Measurements from ENCODE around the gene MYZAP. TPM values are rescaled to one million over a fixed set of nuclear protein-coding genes. Genes with fewer than 3 reads are reported as not detected.
A peak's percentile ranks its signal among the peaks of the same experiment; 100 is the strongest.

MYZAP gene
- total and polyA plus RNA-seq, 2 of the 4 experiments (the other 2 are of a cell fraction), result not detected

GRCh38 chr15:57607570-57608000, 15.9 kb downstream of the MYZAP start:
- Histone ChIP-seq H2BK5ac (ENCODE audit: low read depth, low read length, poor library complexity, severe bottlenecking) (no peak overlapping the region), H2BK120ac (ENCODE audit: low read depth, low read length) (no peak overlapping the region), H3K56ac (ENCODE audit: extremely low read depth, insufficient read depth, low read length) (no peak overlapping the region), H4K91ac (ENCODE audit: insufficient read depth, low read depth, low read length) (no peak overlapping the region), H2BK20ac (ENCODE audit: low read depth, low read length) (no peak overlapping the region), H2AK5ac (ENCODE audit: low read depth, low read length) (no peak overlapping the region), H3K23ac (ENCODE audit: low read depth, low read length) (no peak overlapping the region), H4K20me1 (ENCODE audit: insufficient read depth, low read length) (no peaks in the 10 kb centered on the region), H3K4me3 (ENCODE audit: insufficient read depth, low read depth, low read length) (no peak overlapping the region), H4K8ac (ENCODE audit: low read depth in 2 of 2, low read length in 2 of 2) (no peak overlapping the region), H4K5ac (ENCODE audit: low read depth, low read length) (no peak overlapping the region), H2AK9ac (replicated peaks; ENCODE audit: low read depth, low read length, poor library complexity) (no peak overlapping the region), H3K9ac (ENCODE audit: low read depth, low read length) (no peak overlapping the region), H3K14ac (replicated peaks; ENCODE audit: low read depth, low read length) (no peak overlapping the region), H3K27ac (ENCODE audit: insufficient read depth, low read length) (no peak overlapping the region), H2BK15ac (ENCODE audit: low read depth, low read length) (no peak overlapping the region), H3K9me1 (ENCODE audit: insufficient read depth, low read length) (no peaks in the 10 kb centered on the region), H3K79me1 (ENCODE audit: low read depth in 1 of 2, low read length in 2 of 2) (no peaks in the 10 kb centered on the region), H3K4me1 (ENCODE audit: control insufficient read depth, insufficient read depth, low read length) (no peaks in the 10 kb centered on the region), H2AFZ (replicated peaks; ENCODE audit: low read length, poor library complexity) (no peak overlapping the region), H3K36me3 (ENCODE audit: control insufficient read depth, insufficient read depth, low read length) (no peaks in the 10 kb centered on the region), H3K4me2 (ENCODE audit: low read depth, low read length) (no peak overlapping the region), H3K18ac (ENCODE audit: low read depth, low read length) (no peak overlapping the region), H3K9me3 (ENCODE audit: control insufficient read depth, insufficient read depth, low read length) (no peaks in the 10 kb centered on the region), H3K4ac (ENCODE audit: low read depth, low read length) (no peak overlapping the region), H3K27me3 (ENCODE audit: control insufficient read depth, insufficient read depth, low read length) (peaks cover 10% of the 10 kb centered on the region)
- no CpG with 5 or more reads among the region's 3 CpGs for WGBS, 2 experiments (ENCODE audit: extremely low coverage in 2 of 2, insufficient read length in 1 of 2)
- in situ Hi-C loops (cut with MboI; ENCODE audit: low sequenced_read_pairs), result no loop called here
- no peak for TF ChIP-seq BHLHE40 (IDR thresholded peaks at IDR 0.05; ENCODE audit: low read depth, low read length)
- TF ChIP-seq, protein P1, sequence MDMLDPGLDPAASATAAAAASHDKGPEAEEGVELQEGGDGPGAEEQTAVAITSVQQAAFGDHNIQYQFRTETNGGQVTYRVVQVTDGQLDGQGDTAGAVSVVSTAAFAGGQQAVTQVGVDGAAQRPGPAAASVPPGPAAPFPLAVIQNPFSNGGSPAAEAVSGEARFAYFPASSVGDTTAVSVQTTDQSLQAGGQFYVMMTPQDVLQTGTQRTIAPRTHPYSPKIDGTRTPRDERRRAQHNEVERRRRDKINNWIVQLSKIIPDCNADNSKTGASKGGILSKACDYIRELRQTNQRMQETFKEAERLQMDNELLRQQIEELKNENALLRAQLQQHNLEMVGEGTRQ (IDR thresholded peaks at IDR 0.05; ENCODE audit: low read depth, low read length), result no peak
- no peak for TF ChIP-seq RCOR1 (IDR thresholded peaks at IDR 0.05; ENCODE audit: insufficient replicate concordance, low read length)
- TF ChIP-seq CEBPB (IDR thresholded peaks at IDR 0.05; ENCODE audit: low read depth, low read length), result peak; percentile 7; the same call in 1 of the 2 replicates
- no peak for TF ChIP-seq RFX5 (IDR thresholded peaks at IDR 0.05; ENCODE audit: low read depth, low read length)
- TF ChIP-seq POLR2A (IDR thresholded peaks at IDR 0.05; ENCODE audit: low read depth, low read length), result no peak
- TF ChIP-seq CTCF (conservative IDR thresholded peaks at IDR 0.05; ENCODE audit: low read depth, low read length), result no peak
- ChIA-PET CTCF (no interaction called here), POLR2A (ENCODE audit: unreplicated experiment) (no interaction called here)
- ATAC-seq (ENCODE audit: low read depth) (no peak), DNase-seq (no peak)
- dilution Hi-C loops (cut with HindIII; ENCODE audit: low sequenced_read_pairs, unreplicated experiment), result no loop called here
- BruUV-seq (replicated peaks), result no TSS peak
- intact Hi-C loops (cut with micrococcal nuclease), result no loop called here
